MM.1S (cell line): ENCODE measurements around the gene XXYLT1.
"Not testable (repeated sequence)": the region's sequence is repeated elsewhere in the genome, so short reads cannot be mapped to it uniquely, and the experiment has no call there.

Experiments used
- DNase-seq: peaks from one replicate; pipeline ENCODE4 v3.0.0-alpha.2; 2015
- H2AFZ ChIP-seq: fragments of 300-600 bp; sonication (generic); 2 replicates; pipeline ENCODE4 v1.6.0; 2016; ENCODE audit warnings: antibody characterized with exemption, low read length
- H3F3A ChIP-seq: fragments of 300-600 bp; sonication (generic); 2 replicates; pipeline ENCODE4 v1.6.1; 2016; ENCODE audit warnings: mild to moderate bottlenecking, antibody characterized with exemption, low read length, moderate library complexity, mixed read lengths; ENCODE audit not compliant: insufficient read depth
- H3K27ac ChIP-seq: fragments of 300-600 bp; sonication (generic); 2 replicates; pipeline ENCODE4 v1.5.1; 2016; ENCODE audit warnings: mild to moderate bottlenecking, low read length
- H3K27me3 ChIP-seq: fragments of 300-600 bp; sonication (generic); replicated peaks from 2 replicates; pipeline ENCODE4 v1.6.0; 2016; ENCODE audit warnings: low read length; ENCODE audit not compliant: insufficient read depth
- H3K36me3 ChIP-seq: fragments of 300-600 bp; sonication (generic); replicated peaks from 2 replicates; pipeline ENCODE4 v1.6.1; 2016; ENCODE audit warnings: mild to moderate bottlenecking, low read length, mixed read lengths; ENCODE audit not compliant: insufficient read depth
- H3K4me1 ChIP-seq: fragments of 300-600 bp; sonication (generic); 2 replicates; pipeline ENCODE4 v1.6.1; 2016; ENCODE audit warnings: low read length, mixed read lengths
- H3K4me2 ChIP-seq: fragments of 300-600 bp; sonication (generic); 2 replicates; pipeline ENCODE4 v1.6.0; 2016; ENCODE audit warnings: low read depth, low read length
- H3K4me3 ChIP-seq: fragments of 300-600 bp; sonication (generic); 2 replicates; pipeline ENCODE4 v1.5.1; 2016; ENCODE audit warnings: low read length, mixed read lengths
- H3K79me2 ChIP-seq: fragments of 300-600 bp; sonication (generic); 2 replicates; pipeline ENCODE4 v1.6.1; 2016; ENCODE audit warnings: mixed run types, low read length, mixed read lengths
- H3K9ac ChIP-seq: fragments of 300-600 bp; sonication (generic); 2 replicates; pipeline ENCODE4 v1.6.1; 2016; ENCODE audit warnings: low read length, mixed read lengths
- H3K9me2 ChIP-seq: fragments of 300-600 bp; sonication (generic); replicated peaks from 2 replicates; pipeline ENCODE4 v1.6.1; 2016; ENCODE audit warnings: mild to moderate bottlenecking, low read length, mixed read lengths; ENCODE audit not compliant: insufficient read depth
- H3K9me3 ChIP-seq: fragments of 300-600 bp; sonication (generic); replicated peaks from 2 replicates; pipeline ENCODE4 v1.6.1; 2016; ENCODE audit warnings: mild to moderate bottlenecking, low read length, mixed read lengths; ENCODE audit not compliant: insufficient read depth
- H4K20me1 ChIP-seq: fragments of 300-600 bp; sonication (generic); 2 replicates; pipeline ENCODE4 v1.6.1; 2016; ENCODE audit warnings: mild to moderate bottlenecking, low read length, moderate library complexity, mixed read lengths; ENCODE audit not compliant: insufficient read depth
- EZH2 ChIP-seq: fragments of 300-600 bp; sonication (generic); optimal IDR thresholded peaks from 2 replicates; pipeline ENCODE3; 2017; ENCODE audit warnings: low read depth, mild to moderate bottlenecking, antibody characterized with exemption, low read length, mixed read lengths
- EZH2phosphoT487 ChIP-seq: fragments of 300-600 bp; sonication (generic); IDR thresholded peaks from 2 replicates; pipeline ENCODE4 v1.6.1; 2018; ENCODE audit warnings: antibody characterized with exemption, low read length
- TF ChIP-seq, protein P1 (sequence below): fragments of 300-600 bp; sonication (generic); IDR thresholded peaks from 2 replicates; pipeline ENCODE4 v1.5.1; 2016; ENCODE audit warnings: antibody characterized with exemption, low read length, mixed read lengths

Gene XXYLT1

GRCh38 chr3:195040094-195040493 is 230.9 kb downstream of the XXYLT1 start:
- Histone ChIP-seq H3K27me3 (peaks cover 7% of the 10 kb centered on the region), H2AFZ (no peak overlapping the region), H3K27ac (no peak overlapping the region), H3K9me3 (no peaks in the 10 kb centered on the region), H3K9me2 (no peaks in the 10 kb centered on the region), H3K4me1 (no peaks in the 10 kb centered on the region), H4K20me1 (no peaks in the 10 kb centered on the region), H3K36me3 (no peaks in the 10 kb centered on the region), H3K4me3 (no peak overlapping the region), H3K4me2 (no peak overlapping the region), H3F3A (no peaks in the 10 kb centered on the region), H3K79me2 (no peaks in the 10 kb centered on the region), H3K9ac (no peak overlapping the region)
- TF ChIP-seq, protein P1, sequence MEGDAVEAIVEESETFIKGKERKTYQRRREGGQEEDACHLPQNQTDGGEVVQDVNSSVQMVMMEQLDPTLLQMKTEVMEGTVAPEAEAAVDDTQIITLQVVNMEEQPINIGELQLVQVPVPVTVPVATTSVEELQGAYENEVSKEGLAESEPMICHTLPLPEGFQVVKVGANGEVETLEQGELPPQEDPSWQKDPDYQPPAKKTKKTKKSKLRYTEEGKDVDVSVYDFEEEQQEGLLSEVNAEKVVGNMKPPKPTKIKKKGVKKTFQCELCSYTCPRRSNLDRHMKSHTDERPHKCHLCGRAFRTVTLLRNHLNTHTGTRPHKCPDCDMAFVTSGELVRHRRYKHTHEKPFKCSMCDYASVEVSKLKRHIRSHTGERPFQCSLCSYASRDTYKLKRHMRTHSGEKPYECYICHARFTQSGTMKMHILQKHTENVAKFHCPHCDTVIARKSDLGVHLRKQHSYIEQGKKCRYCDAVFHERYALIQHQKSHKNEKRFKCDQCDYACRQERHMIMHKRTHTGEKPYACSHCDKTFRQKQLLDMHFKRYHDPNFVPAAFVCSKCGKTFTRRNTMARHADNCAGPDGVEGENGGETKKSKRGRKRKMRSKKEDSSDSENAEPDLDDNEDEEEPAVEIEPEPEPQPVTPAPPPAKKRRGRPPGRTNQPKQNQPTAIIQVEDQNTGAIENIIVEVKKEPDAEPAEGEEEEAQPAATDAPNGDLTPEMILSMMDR: no peak
- TF ChIP-seq EZH2 (no peak), EZH2phosphoT487 (no peak)
- no peak for DNase-seq

GRCh38 chr3:195039180-195039843 is 231.6 kb downstream of the XXYLT1 start:
- Histone ChIP-seq H3K4me1 (no peaks in the 10 kb centered on the region), H3K4me2 (no peak overlapping the region), H2AFZ (no peak overlapping the region), H3K9me3 (no peaks in the 10 kb centered on the region), H3K9ac (no peak overlapping the region), H3F3A (no peaks in the 10 kb centered on the region), H3K27ac (no peak overlapping the region), H3K27me3 (peaks cover 7% of the 10 kb centered on the region), H3K36me3 (no peaks in the 10 kb centered on the region), H4K20me1 (no peaks in the 10 kb centered on the region), H3K9me2 (no peaks in the 10 kb centered on the region), H3K79me2 (no peaks in the 10 kb centered on the region), H3K4me3 (no peak overlapping the region)
- DNase-seq: no peak
- TF ChIP-seq, protein P1: no peak
- TF ChIP-seq EZH2phosphoT487 (no peak), EZH2 (no peak)

DNA sequence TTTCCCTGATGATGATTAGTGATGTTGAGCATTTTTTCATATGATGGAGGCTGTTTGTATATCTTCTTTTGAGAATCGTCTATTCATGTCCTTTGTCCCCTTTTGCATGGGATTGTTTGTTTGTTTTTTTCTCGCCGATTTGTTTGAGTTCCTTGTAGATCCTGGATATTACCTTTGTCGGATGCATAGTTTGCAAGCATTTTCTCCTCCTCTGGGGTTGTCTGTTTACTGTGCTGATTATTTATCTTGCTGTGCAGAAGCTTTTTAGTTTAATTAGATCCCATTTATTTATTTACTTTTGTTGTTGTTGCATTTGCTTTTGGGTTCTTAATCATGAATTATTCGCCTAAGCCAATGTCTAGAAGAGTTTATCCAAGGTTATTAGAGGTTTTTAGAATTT is 232.8 kb downstream of the XXYLT1 start:
- Histone ChIP-seq H3K36me3 (no peaks in the 10 kb centered on the region), H3K79me2 (no peaks in the 10 kb centered on the region), H3K4me2 (no peak overlapping the region), H3K9me3 (no peaks in the 10 kb centered on the region), H4K20me1 (no peaks in the 10 kb centered on the region), H3K27ac (no peak overlapping the region), H2AFZ (no peak overlapping the region), H3K9me2 (no peaks in the 10 kb centered on the region), H3F3A (no peaks in the 10 kb centered on the region), H3K4me1 (no peaks in the 10 kb centered on the region), H3K4me3 (no peak overlapping the region), H3K27me3 (no peaks in the 10 kb centered on the region; the same call in none of the 2 replicates), H3K9ac (no peak overlapping the region)
- DNase-seq: no peak
- TF ChIP-seq, protein P1: no peak
- TF ChIP-seq EZH2 (no peak), EZH2phosphoT487 (no peak)

GRCh38 chr3:195037586-195037985 is 233.4 kb downstream of the XXYLT1 start:
- not testable (repeated sequence) for H3K9me3 ChIP-seq

More at GRCh38 chr3:195037586-195037985, 233.4 kb downstream of the XXYLT1 start:
- not testable (repeated sequence) for H3K9me2 ChIP-seq, H3K4me2 ChIP-seq, H3F3A ChIP-seq, H2AFZ ChIP-seq, DNase-seq, H4K20me1 ChIP-seq, H3K79me2 ChIP-seq, H3K36me3 ChIP-seq, H3K4me1 ChIP-seq, H3K9ac ChIP-seq, H3K27me3 ChIP-seq, H3K27ac ChIP-seq, H3K4me3 ChIP-seq
